Right atrium auricular region (tissue), 2 donors: ENCODE measurements around the gene NUP205. TPM values are rescaled to one million over a fixed set of nuclear protein-coding genes. Genes with fewer than 3 reads are reported as not detected.

Experiments
- DNase-seq: peaks from one replicate; pipeline ENCODE4 v3.0.0-alpha.2; 2019; ENCODE audit warnings: low spot score
- H3K27ac ChIP-seq, 2 donors: fragments of 200-600 bp; sonication (generic); 1 replicate in 1 of 2; 2 replicates in 1 of 2; pipeline ENCODE4 v1.5.1; 2016 to 2019
- H3K27me3 ChIP-seq, 2 donors: fragments of 200-600 bp; sonication (generic); one replicate each; pipeline versions ENCODE4 v1.5.1 to v1.6.0; 2017 to 2019
- H3K36me3 ChIP-seq: fragments of 200-600 bp; sonication (generic); one replicate; pipeline ENCODE4 v1.5.1; 2016
- H3K4me1 ChIP-seq, 2 donors: fragments of 200-600 bp; sonication (generic); one replicate each; pipeline versions ENCODE4 v1.5.1 to v1.6.0; 2017 to 2019
- H3K4me3 ChIP-seq, 2 donors: fragments of 200-600 bp; sonication (generic); 1 replicate in 1 of 2; 2 replicates in 1 of 2; pipeline ENCODE4 v1.5.1; 2017 to 2019; ENCODE audit warnings: mild to moderate bottlenecking in 1 of 2, moderate library complexity in 1 of 2
- H3K9me3 ChIP-seq, 2 donors: fragments of 200-600 bp; sonication (generic); one replicate each; pipeline ENCODE4 v1.5.1; 2019
- total RNA-seq, 2 donors: library from RNA; depleted of rRNA; stranded (reverse); fragments of >200 nt; gene quantifications; one replicate each; pipeline ENCODE4 v1.1.0, GENCODE V29; 2016
- TF ChIP-seq, protein P1 (sequence below), 2 donors: fragments of 200-600 bp; sonication (generic); IDR thresholded peaks; one replicate each; pipeline ENCODE4 v1.5.1; 2019; ENCODE audit warnings: antibody characterized with exemption in 2 of 2

The NUP205 gene
- total RNA-seq, 2 donors from 2014 or later: 14.3 to 17.2 TPM

DNA sequence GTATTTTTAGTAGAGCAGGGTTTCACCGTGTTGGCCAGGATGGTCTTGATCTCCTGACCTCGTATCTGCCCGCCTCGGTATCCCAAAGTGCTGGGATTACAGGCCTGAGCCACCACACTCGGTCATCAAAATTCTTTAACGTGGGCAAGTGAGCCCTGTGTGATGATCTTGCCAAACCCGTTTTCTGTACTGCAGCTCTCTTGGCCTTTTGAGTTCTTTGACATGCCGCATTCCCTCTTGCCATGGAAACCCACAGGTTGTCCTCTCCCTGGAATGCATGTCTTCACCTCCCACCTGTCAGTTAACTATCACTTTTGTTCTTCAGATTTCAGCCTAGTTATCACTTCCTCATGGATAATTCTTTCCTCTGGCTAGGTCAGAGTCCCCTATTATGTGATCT lies 5.0 kb downstream of the NUP205 start:
- peaks cover 0 to 8% of the 10 kb centered on the region in 2 donors for H3K4me1 ChIP-seq
- H3K9me3 ChIP-seq: no peaks in the 10 kb centered on the region
- TF ChIP-seq, protein P1, sequence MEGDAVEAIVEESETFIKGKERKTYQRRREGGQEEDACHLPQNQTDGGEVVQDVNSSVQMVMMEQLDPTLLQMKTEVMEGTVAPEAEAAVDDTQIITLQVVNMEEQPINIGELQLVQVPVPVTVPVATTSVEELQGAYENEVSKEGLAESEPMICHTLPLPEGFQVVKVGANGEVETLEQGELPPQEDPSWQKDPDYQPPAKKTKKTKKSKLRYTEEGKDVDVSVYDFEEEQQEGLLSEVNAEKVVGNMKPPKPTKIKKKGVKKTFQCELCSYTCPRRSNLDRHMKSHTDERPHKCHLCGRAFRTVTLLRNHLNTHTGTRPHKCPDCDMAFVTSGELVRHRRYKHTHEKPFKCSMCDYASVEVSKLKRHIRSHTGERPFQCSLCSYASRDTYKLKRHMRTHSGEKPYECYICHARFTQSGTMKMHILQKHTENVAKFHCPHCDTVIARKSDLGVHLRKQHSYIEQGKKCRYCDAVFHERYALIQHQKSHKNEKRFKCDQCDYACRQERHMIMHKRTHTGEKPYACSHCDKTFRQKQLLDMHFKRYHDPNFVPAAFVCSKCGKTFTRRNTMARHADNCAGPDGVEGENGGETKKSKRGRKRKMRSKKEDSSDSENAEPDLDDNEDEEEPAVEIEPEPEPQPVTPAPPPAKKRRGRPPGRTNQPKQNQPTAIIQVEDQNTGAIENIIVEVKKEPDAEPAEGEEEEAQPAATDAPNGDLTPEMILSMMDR (IDR thresholded peaks at IDR 0.05): no peak
- no peaks in the 10 kb centered on the region for H3K36me3 ChIP-seq
- DNase-seq: no peak
- no peaks in the 10 kb centered on the region for H3K27me3 ChIP-seq
- H3K27ac ChIP-seq: no peak overlapping the region
- no peak overlapping the region for H3K4me3 ChIP-seq

DNA sequence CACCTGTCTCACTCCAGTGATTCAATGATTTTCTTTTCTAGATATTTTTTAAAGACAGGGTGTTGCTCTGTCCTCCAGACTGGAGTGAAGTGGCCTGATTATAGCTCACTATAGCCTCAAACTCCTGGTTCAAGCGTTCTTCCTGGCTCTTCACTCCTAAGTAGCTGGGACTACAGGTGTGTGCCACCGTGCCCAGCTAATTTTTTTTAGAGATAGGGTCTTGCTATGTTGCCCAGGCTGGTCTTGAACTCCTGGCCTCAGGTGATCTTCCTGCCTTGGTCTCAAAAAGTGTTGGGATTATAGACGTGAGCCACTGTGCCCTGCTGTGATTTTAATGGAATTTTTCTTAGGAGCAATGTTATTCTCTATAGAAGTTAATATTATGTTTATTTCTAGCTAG lies 14.1 kb downstream of the NUP205 start:
- Histone ChIP-seq H3K4me3 (no peak overlapping the region), H3K4me1 (no peaks in the 10 kb centered on the region), H3K27ac (no peak overlapping the region), H3K9me3 (no peaks in the 10 kb centered on the region), H3K36me3 (peaks cover 34% of the 10 kb centered on the region), H3K27me3 (no peaks in the 10 kb centered on the region)
- DNase-seq: no peak
- TF ChIP-seq, protein P1 (IDR thresholded peaks at IDR 0.05): no peak

DNA sequence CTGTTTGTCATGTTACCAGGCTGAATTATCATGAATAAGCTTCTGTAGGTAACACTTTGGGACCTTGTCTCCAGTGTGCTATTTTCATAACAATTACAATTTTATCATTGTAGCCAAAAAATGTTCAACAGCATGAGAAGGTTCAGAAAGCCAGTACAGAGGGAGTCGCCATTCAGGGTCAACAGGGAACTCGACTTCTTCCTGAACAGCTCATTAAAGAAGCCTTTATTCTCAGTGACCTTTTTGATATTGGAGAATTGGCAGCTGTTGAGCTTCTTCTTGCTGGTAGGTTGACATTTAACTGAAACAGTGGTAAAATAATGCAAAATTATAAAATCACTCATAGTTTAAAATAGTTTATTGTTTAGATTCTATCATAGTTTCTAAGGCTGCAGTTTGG lies 15.8 kb downstream of the NUP205 start:
- Histone ChIP-seq H3K27ac (no peak overlapping the region), H3K4me1 (no peaks in the 10 kb centered on the region), H3K36me3 (peaks cover 44% of the 10 kb centered on the region), H3K4me3 (no peak overlapping the region), H3K27me3 (no peaks in the 10 kb centered on the region), H3K9me3 (no peaks in the 10 kb centered on the region)
- no peak for DNase-seq
- TF ChIP-seq, protein P1 (IDR thresholded peaks at IDR 0.05): no peak

DNA sequence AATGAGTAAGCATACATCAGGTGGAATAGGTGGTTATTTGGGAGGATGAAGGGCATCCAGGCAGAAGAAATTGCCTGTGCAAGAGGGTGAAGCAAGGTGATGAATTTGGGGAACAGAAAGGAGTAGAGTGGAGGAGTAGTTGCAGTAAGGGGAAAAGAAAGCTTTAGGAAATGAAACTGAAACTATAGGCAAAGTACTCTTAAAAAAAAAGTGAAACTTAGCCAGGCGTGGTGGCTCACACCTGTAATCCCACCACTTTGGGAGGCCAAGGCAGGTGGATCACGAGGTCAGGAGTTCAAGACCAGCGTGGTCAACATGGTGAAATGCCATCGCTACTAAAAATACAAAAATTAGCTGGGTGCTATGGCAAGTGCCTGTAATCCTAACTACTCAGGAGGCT lies 17.6 kb downstream of the NUP205 start:
- Histone ChIP-seq H3K36me3 (peaks cover 61% of the 10 kb centered on the region), H3K4me1 (no peaks in the 10 kb centered on the region), H3K27ac (no peak overlapping the region), H3K9me3 (no peaks in the 10 kb centered on the region), H3K4me3 (no peak overlapping the region), H3K27me3 (no peaks in the 10 kb centered on the region)
- TF ChIP-seq, protein P1 (IDR thresholded peaks at IDR 0.05): no peak
- no peak for DNase-seq

DNA sequence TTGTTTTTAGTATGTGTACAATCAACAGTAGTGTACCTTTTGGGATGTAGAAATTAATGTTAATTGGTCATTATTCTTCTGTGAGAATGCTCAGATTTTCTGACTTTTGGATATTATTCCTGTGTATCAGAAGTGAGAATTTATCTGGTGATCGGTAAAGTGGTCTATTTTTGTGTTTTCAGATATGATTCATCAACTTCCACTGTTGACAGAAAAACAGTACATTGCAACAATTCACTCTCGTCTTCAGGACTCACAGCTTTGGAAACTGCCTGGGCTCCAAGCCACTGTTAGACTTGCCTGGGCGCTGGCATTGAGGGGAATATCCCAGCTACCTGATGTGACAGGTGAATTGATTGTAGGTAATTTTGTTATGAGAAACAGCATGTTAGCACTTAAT lies 20.9 kb downstream of the NUP205 start:
- Histone ChIP-seq H3K9me3 (no peaks in the 10 kb centered on the region), H3K4me3 (no peak overlapping the region), H3K4me1 (no peaks in the 10 kb centered on the region), H3K27me3 (no peaks in the 10 kb centered on the region), H3K36me3 (peaks cover 69% of the 10 kb centered on the region), H3K27ac (no peak overlapping the region)
- no peak for DNase-seq
- TF ChIP-seq, protein P1 (IDR thresholded peaks at IDR 0.05): no peak
